Measurements from ENCODE around the gene CFAP107.

Gene CFAP107

DNA sequence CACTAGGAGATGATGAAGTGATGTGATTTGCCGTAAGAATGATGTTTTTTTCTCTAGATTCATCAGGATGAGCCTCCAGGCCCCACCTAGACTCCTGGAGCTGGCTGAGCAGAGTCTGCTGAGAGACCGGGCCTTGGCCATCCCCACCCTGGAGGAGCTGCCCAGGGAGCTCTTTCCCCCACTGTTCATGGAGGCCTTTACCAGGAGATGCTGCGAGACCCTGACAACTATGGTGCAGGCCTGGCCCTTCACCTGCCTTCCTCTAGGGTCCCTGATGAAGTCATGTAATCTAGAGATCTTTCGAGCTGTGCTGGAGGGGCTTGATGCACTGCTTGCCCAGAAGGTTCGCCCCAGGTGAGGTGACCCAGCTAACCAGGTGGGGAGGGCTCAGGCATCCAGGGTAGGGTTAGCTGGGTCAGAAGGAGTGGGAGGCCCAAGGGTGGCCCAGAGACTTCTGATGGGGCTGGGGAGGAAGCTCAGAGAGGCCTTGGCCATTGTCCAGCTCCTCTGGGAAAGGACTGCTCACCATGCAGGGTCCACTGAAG is 28.9 kb downstream of the CFAP107 start:
- Histone ChIP-seq H3K79me1 (replicated peaks; ENCODE audit: low read length, poor library complexity, severe bottlenecking) (no peaks in the 10 kb centered on the region), H3K4me2 (ENCODE audit: low read length, poor library complexity, severe bottlenecking) (no peak overlapping the region), H3K18ac (ENCODE audit: low read depth in 1 of 2, low read length in 2 of 2) (no peak overlapping the region), H3K4ac (ENCODE audit: low read depth in 1 of 2, low read length in 2 of 2) (no peak overlapping the region), H3K36me3 (ENCODE audit: control insufficient read depth in 1 of 2, insufficient read depth in 2 of 2, low read depth in 1 of 2, low read length in 2 of 2) (no peaks in the 10 kb centered on the region), H3K4me3 (ENCODE audit: insufficient read depth in 1 of 2, low read depth in 1 of 2, low read length in 2 of 2) (no peak overlapping the region), H2AFZ (ENCODE audit: low read depth, low read length) (no peak overlapping the region), H3K9me3 (ENCODE audit: control insufficient read depth, low read length) (no peaks in the 10 kb centered on the region), H3K14ac (ENCODE audit: low read length in 2 of 2) (no peak overlapping the region), H3K27ac (ENCODE audit: low read length, poor library complexity, severe bottlenecking) (no peak overlapping the region), H2BK5ac (ENCODE audit: low read depth, low read length, poor library complexity, severe bottlenecking) (no peak overlapping the region), H4K8ac (ENCODE audit: low read length) (no peak overlapping the region), H3K9ac (ENCODE audit: low read length) (no peak overlapping the region), H2BK120ac (ENCODE audit: low read depth, low read length) (no peak overlapping the region), H2AK5ac (ENCODE audit: low read length, severe bottlenecking) (no peak overlapping the region), H4K91ac (ENCODE audit: low read length) (no peak overlapping the region), H3K27me3 (ENCODE audit: control insufficient read depth in 1 of 2, insufficient read depth in 1 of 2, low read length in 2 of 2) (peaks cover 0 to 22% of the 10 kb centered on the region in 2 experiments), H3K4me1 (ENCODE audit: control insufficient read depth, insufficient read depth, low read depth, low read length) (no peaks in the 10 kb centered on the region), H2BK15ac (ENCODE audit: low read depth, poor library complexity, severe bottlenecking) (no peak overlapping the region), H3K23ac (ENCODE audit: low read length in 2 of 2) (no peak overlapping the region), H2BK12ac (ENCODE audit: low read length in 2 of 2) (no peak overlapping the region)
- 64% methylated on average over 5 of the region's 5 CpGs for WGBS
- DNase-seq: no peak

DNA sequence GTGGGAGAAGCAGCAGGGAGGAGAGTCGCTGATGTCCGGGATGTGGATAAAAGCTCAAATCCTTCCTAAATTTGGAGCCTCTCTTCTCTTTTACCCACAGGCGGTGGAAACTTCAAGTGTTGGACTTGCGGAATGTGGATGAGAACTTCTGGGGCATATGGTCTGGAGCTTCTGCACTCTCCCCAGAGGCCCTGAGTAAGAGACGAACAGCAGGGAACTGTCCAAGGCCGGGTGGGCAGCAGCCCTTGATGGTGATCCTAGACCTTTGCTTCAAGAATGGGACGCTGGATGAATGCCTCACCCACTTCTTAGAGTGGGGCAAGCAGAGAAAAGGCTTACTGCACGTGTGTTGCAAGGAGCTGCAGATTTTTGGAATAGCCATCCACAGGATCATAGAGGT is 29.4 kb downstream of the CFAP107 start:
- 60% methylated on average over 6 of the region's 8 CpGs for WGBS

GRCh38 chr1:12776801-12777557 is 31.0 kb downstream of the CFAP107 start:
- Histone ChIP-seq H3K14ac (ENCODE audit: low read length in 2 of 2) (no peak overlapping the region), H3K18ac (ENCODE audit: low read depth in 1 of 2, low read length in 2 of 2) (no peak overlapping the region), H3K36me3 (ENCODE audit: control insufficient read depth in 1 of 2, insufficient read depth in 2 of 2, low read depth in 1 of 2, low read length in 2 of 2) (no peaks in the 10 kb centered on the region), H2AK5ac (ENCODE audit: low read length, severe bottlenecking) (no peak overlapping the region), H4K91ac (ENCODE audit: low read length) (no peak overlapping the region), H3K9ac (ENCODE audit: low read length) (no peak overlapping the region), H3K4me3 (ENCODE audit: insufficient read depth in 1 of 2, low read depth in 1 of 2, low read length in 2 of 2) (no peak overlapping the region), H2BK5ac (ENCODE audit: low read depth, low read length, poor library complexity, severe bottlenecking) (no peak overlapping the region), H3K23ac (ENCODE audit: low read length in 2 of 2) (no peak overlapping the region), H2BK120ac (ENCODE audit: low read depth, low read length) (no peak overlapping the region), H3K27ac (ENCODE audit: low read length, poor library complexity, severe bottlenecking) (no peak overlapping the region), H3K27me3 (ENCODE audit: control insufficient read depth in 1 of 2, insufficient read depth in 1 of 2, low read length in 2 of 2) (peaks cover 0 to 9% of the 10 kb centered on the region in 2 experiments), H4K8ac (ENCODE audit: low read length) (no peak overlapping the region), H2AFZ (ENCODE audit: low read depth, low read length) (no peak overlapping the region), H3K4me2 (ENCODE audit: low read length, poor library complexity, severe bottlenecking) (no peak overlapping the region), H2BK15ac (ENCODE audit: low read depth, poor library complexity, severe bottlenecking) (no peak overlapping the region), H3K4ac (ENCODE audit: low read depth in 1 of 2, low read length in 2 of 2) (no peak overlapping the region), H3K9me3 (ENCODE audit: control insufficient read depth, low read length) (no peaks in the 10 kb centered on the region), H3K4me1 (ENCODE audit: control insufficient read depth, insufficient read depth, low read depth, low read length) (no peaks in the 10 kb centered on the region), H3K79me1 (replicated peaks; ENCODE audit: low read length, poor library complexity, severe bottlenecking) (no peaks in the 10 kb centered on the region), H2BK12ac (ENCODE audit: low read length in 2 of 2) (no peak overlapping the region)
- no peak for DNase-seq
- WGBS: 82% methylated on average over 15 of the region's 15 CpGs

More for the DNA sequence above, 29.4 kb downstream of the CFAP107 start:
- H2BK5ac ChIP-seq (ENCODE audit: low read depth, low read length, poor library complexity, severe bottlenecking): no peak overlapping the region
- H2AFZ ChIP-seq (ENCODE audit: low read depth, low read length): no peak overlapping the region
- no peak overlapping the region for H3K9ac ChIP-seq (ENCODE audit: low read length)
- peaks cover 0 to 16% of the 10 kb centered on the region in 2 experiments for H3K27me3 ChIP-seq (ENCODE audit: control insufficient read depth in 1 of 2, insufficient read depth in 1 of 2, low read length in 2 of 2)
- H2BK12ac ChIP-seq (ENCODE audit: low read length in 2 of 2): no peak overlapping the region
- H2AK5ac ChIP-seq (ENCODE audit: low read length, severe bottlenecking): no peak overlapping the region
- H3K14ac ChIP-seq (ENCODE audit: low read length in 2 of 2): no peak overlapping the region
- H3K4ac ChIP-seq (ENCODE audit: low read depth in 1 of 2, low read length in 2 of 2): no peak overlapping the region
- H3K4me3 ChIP-seq (ENCODE audit: insufficient read depth in 1 of 2, low read depth in 1 of 2, low read length in 2 of 2): no peak overlapping the region
- H4K91ac ChIP-seq (ENCODE audit: low read length): no peak overlapping the region
- H2BK120ac ChIP-seq (ENCODE audit: low read depth, low read length): no peak overlapping the region
- H2BK15ac ChIP-seq (ENCODE audit: low read depth, poor library complexity, severe bottlenecking): no peak overlapping the region
- no peaks in the 10 kb centered on the region for H3K79me1 ChIP-seq (replicated peaks; ENCODE audit: low read length, poor library complexity, severe bottlenecking)
- no peak overlapping the region for H3K4me2 ChIP-seq (ENCODE audit: low read length, poor library complexity, severe bottlenecking)
- H3K18ac ChIP-seq (ENCODE audit: low read depth in 1 of 2, low read length in 2 of 2): no peak overlapping the region
- no peak overlapping the region for H3K27ac ChIP-seq (ENCODE audit: low read length, poor library complexity, severe bottlenecking)
- H4K8ac ChIP-seq (ENCODE audit: low read length): no peak overlapping the region
- no peak overlapping the region for H3K23ac ChIP-seq (ENCODE audit: low read length in 2 of 2)
- H3K36me3 ChIP-seq (ENCODE audit: control insufficient read depth in 1 of 2, insufficient read depth in 2 of 2, low read depth in 1 of 2, low read length in 2 of 2): no peaks in the 10 kb centered on the region
- H3K9me3 ChIP-seq (ENCODE audit: control insufficient read depth, low read length): no peaks in the 10 kb centered on the region
- H3K4me1 ChIP-seq (ENCODE audit: control insufficient read depth, insufficient read depth, low read depth, low read length): no peaks in the 10 kb centered on the region
- no peak for DNase-seq

DNA sequence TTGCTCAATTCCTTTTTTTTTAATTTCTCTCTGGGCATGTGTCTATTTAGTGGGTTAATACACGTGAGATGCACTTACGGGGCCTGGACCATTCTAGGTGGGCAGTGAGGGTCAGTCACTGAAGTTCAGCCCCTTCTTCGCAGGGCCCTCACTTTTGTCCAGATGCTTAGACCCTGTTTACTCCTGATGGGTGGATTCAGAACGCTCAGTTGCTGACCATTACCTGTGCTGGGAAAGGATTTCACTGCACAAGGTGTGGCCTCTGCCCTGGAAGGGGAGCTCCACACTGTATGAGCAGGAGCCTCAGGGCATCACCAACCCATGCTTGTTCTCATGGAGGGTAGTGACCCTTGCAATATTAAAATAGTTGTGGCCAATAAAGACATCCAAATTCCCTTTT is 32.1 kb downstream of the CFAP107 start:
- DNase-seq: no peak
- Histone ChIP-seq H3K14ac (ENCODE audit: low read length in 2 of 2) (no peak overlapping the region), H3K79me1 (replicated peaks; ENCODE audit: low read length, poor library complexity, severe bottlenecking) (no peaks in the 10 kb centered on the region), H2AK5ac (ENCODE audit: low read length, severe bottlenecking) (no peak overlapping the region), H3K4me2 (ENCODE audit: low read length, poor library complexity, severe bottlenecking) (no peak overlapping the region), H3K4me3 (ENCODE audit: insufficient read depth in 1 of 2, low read depth in 1 of 2, low read length in 2 of 2) (no peak overlapping the region), H2BK120ac (ENCODE audit: low read depth, low read length) (no peak overlapping the region), H3K4me1 (ENCODE audit: control insufficient read depth, insufficient read depth, low read depth, low read length) (no peaks in the 10 kb centered on the region), H3K36me3 (ENCODE audit: control insufficient read depth in 1 of 2, insufficient read depth in 2 of 2, low read depth in 1 of 2, low read length in 2 of 2) (no peaks in the 10 kb centered on the region), H3K27me3 (ENCODE audit: control insufficient read depth in 1 of 2, insufficient read depth in 1 of 2, low read length in 2 of 2) (peaks cover 0 to 9% of the 10 kb centered on the region in 2 experiments), H3K18ac (ENCODE audit: low read depth in 1 of 2, low read length in 2 of 2) (no peak overlapping the region), H3K23ac (ENCODE audit: low read length in 2 of 2) (no peak overlapping the region), H4K8ac (ENCODE audit: low read length) (no peak overlapping the region), H3K27ac (ENCODE audit: low read length, poor library complexity, severe bottlenecking) (no peak overlapping the region), H3K4ac (ENCODE audit: low read depth in 1 of 2, low read length in 2 of 2) (no peak overlapping the region), H4K91ac (ENCODE audit: low read length) (no peak overlapping the region), H2AFZ (ENCODE audit: low read depth, low read length) (no peak overlapping the region), H3K9ac (ENCODE audit: low read length) (no peak overlapping the region), H2BK15ac (ENCODE audit: low read depth, poor library complexity, severe bottlenecking) (no peak overlapping the region), H3K9me3 (ENCODE audit: control insufficient read depth, low read length) (no peaks in the 10 kb centered on the region), H2BK12ac (ENCODE audit: low read length in 2 of 2) (no peak overlapping the region), H2BK5ac (ENCODE audit: low read depth, low read length, poor library complexity, severe bottlenecking) (no peak overlapping the region)
- WGBS: 53% methylated on average over 4 of the region's 4 CpGs
